ENCODE results near the gene ABCA13. TPM values are rescaled to one million over a fixed set of nuclear protein-coding genes. Genes with fewer than 3 reads are reported as not detected.

ABCA13 gene
- total RNA-seq, 1 experiment from 2014 or later: 0.48 TPM

DNA sequence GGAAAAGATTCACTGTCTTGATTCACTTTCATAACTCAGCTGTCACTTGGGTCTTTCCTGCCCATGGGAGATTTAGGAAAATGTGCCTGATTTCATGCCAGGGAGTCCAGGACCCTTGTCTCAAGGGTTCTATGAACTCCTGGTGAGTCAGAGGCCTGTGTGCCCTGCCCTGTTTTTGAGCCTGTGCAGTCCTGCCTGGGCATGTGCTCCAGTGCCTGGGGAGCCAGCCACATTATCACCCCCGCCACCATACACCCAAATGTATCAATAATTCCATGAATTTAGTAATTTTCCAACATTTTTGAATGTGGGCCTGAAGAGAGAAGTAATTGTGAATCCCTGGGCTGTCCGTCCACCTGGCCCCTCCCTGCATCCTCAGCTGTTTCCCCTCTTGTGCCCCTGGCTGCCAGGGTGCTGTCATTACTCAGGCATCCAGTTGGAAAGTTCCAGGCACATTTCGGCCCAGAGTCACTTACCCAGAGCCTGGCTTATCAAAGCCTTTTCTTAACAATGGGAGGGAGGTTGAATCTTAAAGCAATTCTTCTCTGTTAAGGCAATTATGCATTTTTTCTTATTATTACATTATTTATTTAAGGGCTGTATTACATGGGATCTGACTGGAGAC lies 465.2 kb downstream of the ABCA13 start:
- DNase-seq (ENCODE audit: low read depth): no peak

GRCh38 chr7:48637382-48637781 lies 466.1 kb downstream of the ABCA13 start:
- DNase-seq (ENCODE audit: low read depth): peak; percentile 37

GRCh38 chr7:48638041-48638440 lies 466.8 kb downstream of the ABCA13 start:
- DNase-seq (ENCODE audit: low read depth): peak; percentile 31

- peak; percentile 4 for DNase-seq (ENCODE audit: low read depth)
Measured at GRCh38 chr7:48643431-48644013, 472.3 kb downstream of the ABCA13 start.

GRCh38 chr7:48658138-48658537 lies 486.9 kb downstream of the ABCA13 start:
- DNase-seq (ENCODE audit: low read depth): no peak

DNA sequence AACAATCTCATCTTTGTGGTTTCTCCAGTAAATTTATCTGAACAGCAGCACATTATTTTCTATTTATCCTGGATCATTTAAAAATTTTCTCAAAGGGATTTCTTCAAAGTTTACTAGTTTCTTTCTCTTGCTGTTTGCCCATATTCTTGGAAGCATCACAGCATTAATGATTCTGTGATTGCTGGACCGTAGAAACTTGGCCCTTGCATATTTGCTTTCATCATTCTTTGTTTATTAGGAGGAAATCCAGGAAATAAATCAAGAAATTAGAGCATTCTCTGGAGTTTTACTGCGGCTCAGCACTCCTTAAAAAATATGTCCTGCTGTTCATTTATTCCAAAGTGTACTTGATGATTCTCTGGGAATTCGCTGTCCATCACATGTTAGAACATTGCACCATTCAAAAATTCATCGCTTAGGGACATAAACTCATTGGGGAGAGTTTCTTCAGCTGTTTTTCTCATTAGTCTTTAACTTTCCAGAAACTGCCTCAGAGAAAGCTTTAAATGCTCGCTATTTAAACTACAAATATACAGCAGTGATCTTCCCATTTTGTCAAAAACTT lies 489.1 kb downstream of the ABCA13 start:
- no peak for DNase-seq (ENCODE audit: low read depth)

DNA sequence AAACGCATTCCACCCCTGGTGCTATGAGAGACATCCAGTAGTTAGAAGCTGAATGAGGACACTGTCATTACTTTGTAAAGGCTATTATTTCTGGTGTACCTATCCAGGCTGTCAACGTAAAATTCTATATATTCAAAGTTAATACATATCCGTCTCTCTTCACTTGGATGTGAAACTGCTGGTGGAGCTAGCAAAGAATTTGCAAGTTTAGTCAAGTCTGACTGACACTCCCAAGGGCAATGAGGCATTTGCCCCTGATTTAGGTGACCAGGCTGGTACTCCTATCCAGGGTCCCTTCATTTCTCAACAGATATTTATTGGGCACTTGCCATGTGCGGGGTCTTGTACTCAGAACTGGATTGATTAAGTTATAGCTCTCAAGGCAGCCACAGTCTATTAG lies 493.0 kb downstream of the ABCA13 start:
- no peak for DNase-seq (ENCODE audit: low read depth)

- no peak for DNase-seq (ENCODE audit: low read depth)
Measured at GRCh38 chr7:48665353-48666135, 494.3 kb downstream of the ABCA13 start.

- DNase-seq (ENCODE audit: low read depth): no peak
Measured at GRCh38 chr7:48667407-48667806, 496.1 kb downstream of the ABCA13 start.

GRCh38 chr7:48671656-48672055 lies 500.4 kb downstream of the ABCA13 start:
- no peak for DNase-seq (ENCODE audit: low read depth)

- no peak for DNase-seq (ENCODE audit: low read depth)
Measured at GRCh38 chr7:48681006-48681405, 509.7 kb downstream of the ABCA13 start.

DNA sequence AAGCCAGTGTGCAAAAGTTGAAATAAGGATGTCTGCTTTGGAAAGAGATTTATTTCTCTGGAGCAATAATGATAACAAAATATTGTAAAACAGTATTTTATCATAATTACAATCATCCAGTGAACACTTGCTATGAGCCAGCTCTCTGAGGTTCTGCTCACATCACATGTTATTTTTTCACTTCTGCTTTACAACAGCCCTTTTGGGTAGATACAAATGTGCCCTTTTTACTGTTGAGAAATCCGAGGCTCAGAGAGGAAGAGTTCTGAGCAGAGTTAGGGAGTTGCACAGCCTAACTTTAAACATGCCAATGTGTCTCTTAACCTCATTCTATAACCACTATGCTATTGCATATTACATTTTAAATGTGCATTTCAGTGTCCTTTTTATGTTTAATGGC lies 520.5 kb downstream of the ABCA13 start:
- DNase-seq (ENCODE audit: low read depth): no peak

Other genes with a start within 250 kb of the ABCA13 start
- 0.10 and 0.12 TPM in 2 replicates for gene PKD1L1, start 223.0 kb upstream of the ABCA13 start, total RNA-seq (2014; rRNA removed; shearing (Covaris generic))
- 22.0 and 33.9 TPM in 2 replicates for gene HUS1, start 191.8 kb upstream of the ABCA13 start, total RNA-seq (2014; rRNA removed; shearing (Covaris generic))
- gene SUN3, start 142.4 kb upstream of the ABCA13 start, total RNA-seq (2014; rRNA removed; shearing (Covaris generic)): not detected in 2 replicates
- 0.59 and 1.4 TPM in 2 replicates for gene C7orf57, start 135.9 kb upstream of the ABCA13 start, total RNA-seq (2014; rRNA removed; shearing (Covaris generic))
- gene UPP1, start 82.2 kb upstream of the ABCA13 start, total RNA-seq (2014; rRNA removed; shearing (Covaris generic)): 39.0 and 69.2 TPM in 2 replicates

Data from RPMI7951 (cell line).